ENCODE data around the gene DLX6. TPM values are rescaled to one million over a fixed set of nuclear protein-coding genes. Genes with fewer than 3 reads are reported as not detected.

Gene DLX6
- total RNA-seq, 6 experiments from 2014 or later: not detected

DNA sequence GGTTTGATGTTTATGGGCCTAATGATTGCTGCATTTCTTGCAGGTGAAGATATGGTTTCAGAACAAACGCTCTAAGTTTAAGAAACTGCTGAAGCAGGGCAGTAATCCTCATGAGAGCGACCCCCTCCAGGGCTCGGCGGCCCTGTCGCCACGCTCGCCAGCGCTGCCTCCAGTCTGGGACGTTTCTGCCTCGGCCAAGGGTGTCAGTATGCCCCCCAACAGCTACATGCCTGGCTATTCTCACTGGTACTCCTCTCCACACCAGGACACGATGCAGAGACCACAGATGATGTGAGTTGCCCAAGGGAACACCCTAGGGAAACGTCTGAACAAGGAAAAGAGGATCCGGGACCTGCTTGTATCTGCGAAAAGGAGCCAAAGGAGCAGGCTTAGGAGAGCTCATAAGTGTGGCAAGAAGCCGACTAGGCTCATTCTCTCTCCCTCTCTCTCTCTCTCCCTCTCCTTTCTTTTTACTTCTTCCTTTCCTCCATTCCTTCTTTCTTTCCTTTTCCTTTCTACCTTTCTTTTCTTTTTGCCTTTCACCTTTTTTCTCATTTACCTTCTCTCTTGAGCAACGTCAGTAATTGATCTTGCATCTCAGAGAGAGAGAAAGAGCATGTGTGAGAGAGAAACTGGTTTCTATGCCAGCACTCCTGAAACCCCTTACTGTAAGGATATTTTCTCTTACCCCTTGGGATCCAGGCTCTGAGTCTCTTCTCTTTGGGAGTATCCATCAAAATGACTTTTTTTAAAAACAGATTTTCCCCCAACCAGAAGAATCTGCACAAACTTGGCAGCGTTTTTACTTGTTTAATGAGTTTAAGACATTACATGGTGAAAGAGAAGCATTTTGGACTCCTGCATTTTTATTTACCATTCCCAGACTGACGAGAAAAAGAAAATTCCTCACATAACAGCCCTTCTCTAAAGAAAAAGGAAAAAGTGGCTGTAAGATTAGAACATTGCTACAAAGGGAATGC is 4.7 kb downstream of the DLX6 start:
- no peak for DNase-seq
- Mint-ChIP-seq H3K27ac (no peak overlapping the region), H3K4me1 (ENCODE audit: low read depth) (no peaks in the 10 kb centered on the region), H3K4me3 (no peak overlapping the region), H3K9me3 (no peaks in the 10 kb centered on the region), H3K27me3 (ENCODE audit: insufficient read depth) (peaks cover 41% of the 10 kb centered on the region), H3K36me3 (ENCODE audit: low read depth) (no peaks in the 10 kb centered on the region; the same call in 1 of the 2 replicates)
- TF ChIP-seq, protein P1, sequence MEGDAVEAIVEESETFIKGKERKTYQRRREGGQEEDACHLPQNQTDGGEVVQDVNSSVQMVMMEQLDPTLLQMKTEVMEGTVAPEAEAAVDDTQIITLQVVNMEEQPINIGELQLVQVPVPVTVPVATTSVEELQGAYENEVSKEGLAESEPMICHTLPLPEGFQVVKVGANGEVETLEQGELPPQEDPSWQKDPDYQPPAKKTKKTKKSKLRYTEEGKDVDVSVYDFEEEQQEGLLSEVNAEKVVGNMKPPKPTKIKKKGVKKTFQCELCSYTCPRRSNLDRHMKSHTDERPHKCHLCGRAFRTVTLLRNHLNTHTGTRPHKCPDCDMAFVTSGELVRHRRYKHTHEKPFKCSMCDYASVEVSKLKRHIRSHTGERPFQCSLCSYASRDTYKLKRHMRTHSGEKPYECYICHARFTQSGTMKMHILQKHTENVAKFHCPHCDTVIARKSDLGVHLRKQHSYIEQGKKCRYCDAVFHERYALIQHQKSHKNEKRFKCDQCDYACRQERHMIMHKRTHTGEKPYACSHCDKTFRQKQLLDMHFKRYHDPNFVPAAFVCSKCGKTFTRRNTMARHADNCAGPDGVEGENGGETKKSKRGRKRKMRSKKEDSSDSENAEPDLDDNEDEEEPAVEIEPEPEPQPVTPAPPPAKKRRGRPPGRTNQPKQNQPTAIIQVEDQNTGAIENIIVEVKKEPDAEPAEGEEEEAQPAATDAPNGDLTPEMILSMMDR (IDR thresholded peaks at IDR 0.05): no peak

DNA sequence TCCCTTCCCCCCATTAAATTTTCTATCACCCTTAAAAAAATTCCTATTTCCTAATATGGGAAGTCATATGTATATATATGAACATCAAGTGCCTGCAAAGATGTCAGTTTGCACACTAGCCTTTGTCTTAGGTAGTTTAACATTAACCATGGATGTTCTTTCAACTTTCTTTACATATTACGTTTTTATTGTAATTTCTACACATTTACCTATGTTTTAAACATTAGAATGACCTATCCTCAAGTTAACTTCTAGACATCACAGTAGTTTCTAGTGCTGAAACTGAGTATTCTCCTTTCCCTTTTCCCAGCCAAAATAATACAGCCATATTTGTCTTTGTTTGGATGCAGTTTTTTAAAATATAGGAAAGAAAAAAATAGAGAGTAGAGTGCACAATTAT is 5.8 kb downstream of the DLX6 start:
- Mint-ChIP-seq H3K27ac (no peak overlapping the region), H3K9me3 (no peaks in the 10 kb centered on the region), H3K27me3 (ENCODE audit: insufficient read depth) (peaks cover 50% of the 10 kb centered on the region), H3K4me3 (no peak overlapping the region), H3K4me1 (ENCODE audit: low read depth) (no peaks in the 10 kb centered on the region), H3K36me3 (ENCODE audit: low read depth) (no peaks in the 10 kb centered on the region; the same call in 1 of the 2 replicates)
- no peak for DNase-seq
- TF ChIP-seq, protein P1 (IDR thresholded peaks at IDR 0.05): no peak

DNA sequence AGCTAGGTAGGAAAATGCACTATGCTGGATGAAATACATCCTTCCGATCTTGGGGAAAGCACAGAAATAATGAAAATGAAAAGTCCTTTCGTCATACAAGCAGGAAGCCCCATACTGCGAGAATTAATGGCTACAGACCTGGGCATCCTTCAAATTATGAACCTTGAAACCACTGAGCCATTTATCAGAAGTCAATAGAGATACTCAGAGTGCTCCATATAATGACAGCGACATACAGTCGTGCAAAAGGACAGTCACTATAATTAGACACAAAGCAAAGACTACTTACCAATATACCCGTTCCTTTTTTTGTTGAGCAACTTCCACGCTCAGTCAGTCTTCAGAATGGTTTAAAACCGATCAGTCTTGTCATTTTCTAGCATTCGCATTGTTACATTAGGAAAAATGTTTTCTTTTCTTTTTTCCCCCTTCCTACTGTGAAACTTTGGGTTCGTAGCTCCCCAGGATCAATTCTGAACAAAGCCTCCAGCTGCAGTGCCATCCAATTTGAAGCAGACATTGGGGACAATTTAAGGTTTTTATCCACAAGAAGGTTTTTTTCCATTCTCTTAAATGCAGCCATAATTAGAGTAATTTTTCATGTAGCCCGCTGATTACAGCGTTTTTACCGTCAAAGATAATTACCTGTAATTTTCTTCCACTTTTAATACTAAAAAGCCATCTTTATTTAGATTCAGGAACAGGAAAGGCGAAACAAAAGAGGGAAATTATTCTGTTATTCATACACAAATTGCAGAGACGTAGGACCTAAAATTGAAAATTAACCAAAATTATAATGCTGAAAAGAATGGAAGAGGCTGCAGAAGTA is 6.4 kb downstream of the DLX6 start:
- DNase-seq: no peak
- H3K27me3 Mint-ChIP-seq (ENCODE audit: insufficient read depth): peaks cover 53% of the 10 kb centered on the region
- no peak overlapping the region for H3K4me3 Mint-ChIP-seq
- no peaks in the 10 kb centered on the region; the same call in 1 of the 2 replicates for H3K36me3 Mint-ChIP-seq (ENCODE audit: low read depth)
- H3K27ac Mint-ChIP-seq: no peak overlapping the region
- TF ChIP-seq, protein P1 (IDR thresholded peaks at IDR 0.05): no peak
- H3K9me3 Mint-ChIP-seq: no peaks in the 10 kb centered on the region
- H3K4me1 Mint-ChIP-seq (ENCODE audit: low read depth): no peaks in the 10 kb centered on the region

DNA sequence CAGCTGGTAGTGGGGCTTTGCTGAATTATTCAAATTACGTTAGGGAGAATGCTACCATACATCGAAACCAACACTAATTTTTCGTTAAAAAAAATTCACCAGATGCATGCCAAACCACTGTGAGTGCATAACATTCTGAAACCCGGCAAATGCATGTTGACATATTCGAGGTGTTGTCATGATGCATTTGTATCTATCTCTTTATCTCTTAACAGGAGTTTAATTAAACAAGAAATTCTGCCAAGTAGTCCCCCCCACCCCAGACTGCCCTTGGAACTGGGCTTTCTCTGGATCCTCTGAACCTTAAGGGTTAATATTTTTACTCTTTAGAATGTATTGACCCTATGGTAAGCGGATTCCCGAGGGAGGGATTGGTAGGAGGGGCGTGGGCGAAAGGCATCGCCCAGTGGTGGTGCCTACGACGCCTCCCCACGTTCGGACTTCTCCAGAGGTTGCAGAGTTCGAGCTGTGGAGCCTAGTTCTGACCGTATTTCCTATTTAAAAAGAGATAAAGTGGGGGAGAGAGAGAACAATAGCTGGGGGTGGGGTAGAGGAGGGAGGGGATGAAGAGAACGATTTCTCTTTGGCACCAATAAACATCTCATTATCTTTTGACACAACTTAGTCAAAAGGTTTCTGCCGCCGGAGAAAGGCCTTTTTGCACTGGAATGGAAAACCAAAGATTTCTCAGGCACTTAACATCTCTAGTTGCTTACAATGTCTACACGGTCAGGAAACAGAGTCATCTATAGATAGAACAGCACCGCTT is 7.2 kb downstream of the DLX6 start:
- TF ChIP-seq, protein P1 (IDR thresholded peaks at IDR 0.05): no peak
- H3K9me3 Mint-ChIP-seq: no peaks in the 10 kb centered on the region
- no peaks in the 10 kb centered on the region for H3K36me3 Mint-ChIP-seq (ENCODE audit: low read depth)
- no peak overlapping the region for H3K27ac Mint-ChIP-seq
- no peak overlapping the region for H3K4me3 Mint-ChIP-seq
- no peak for DNase-seq
- no peaks in the 10 kb centered on the region for H3K4me1 Mint-ChIP-seq (ENCODE audit: low read depth)
- H3K27me3 Mint-ChIP-seq (ENCODE audit: insufficient read depth): peaks cover 53% of the 10 kb centered on the region
